BLaER1 (cell line): Measurements from ENCODE around the gene NAGA.

Experiments
- H3K27ac ChIP-seq: shearing (Covaris generic); formaldehyde crosslinking; 2 replicates; pipeline ENCODE4 v1.8.1; 2022
- H3K27me3 ChIP-seq: shearing (Covaris generic); formaldehyde crosslinking; 2 replicates; pipeline ENCODE4 v1.8.1; 2022
- H3K36me3 ChIP-seq: shearing (Covaris generic); formaldehyde crosslinking; 2 replicates; pipeline ENCODE4 v1.8.1; 2022
- H3K4me1 ChIP-seq: shearing (Covaris generic); formaldehyde crosslinking; 2 replicates; pipeline ENCODE4 v1.8.1; 2022
- H3K4me2 ChIP-seq: shearing (Covaris generic); formaldehyde crosslinking; 2 replicates; pipeline ENCODE4 v1.8.1; 2022
- H3K4me3 ChIP-seq: shearing (Covaris generic); formaldehyde crosslinking; 2 replicates; pipeline ENCODE4 v1.8.1; 2022
- H3K9ac ChIP-seq: shearing (Covaris generic); formaldehyde crosslinking; 2 replicates; pipeline ENCODE4 v1.8.1; 2022
- H3K9me3 ChIP-seq: shearing (Covaris generic); formaldehyde crosslinking; 2 replicates; pipeline ENCODE4 v1.8.1; 2022
- H4K20me1 ChIP-seq: shearing (Covaris generic); formaldehyde crosslinking; 2 replicates; pipeline ENCODE4 v1.8.1; 2022
- Cebpa-rat ChIP-seq: shearing (Covaris generic); IDR thresholded peaks from 2 replicates; pipeline ENCODE4 v1.8.1; 2022

NAGA gene

GRCh38 chr22:42067671-42068251 lies 2.9 kb downstream of the NAGA start:
- H3K4me1 ChIP-seq: peaks cover 27% of the 10 kb centered on the region
- no peak overlapping the region for H3K9ac ChIP-seq
- no peaks in the 10 kb centered on the region for H3K27me3 ChIP-seq
- H3K27ac ChIP-seq: no peak overlapping the region
- peaks cover 47% of the 10 kb centered on the region for H3K36me3 ChIP-seq
- H3K4me2 ChIP-seq: no peak overlapping the region
- no peak for TF ChIP-seq Cebpa-rat
- H4K20me1 ChIP-seq: no peaks in the 10 kb centered on the region
- H3K4me3 ChIP-seq: no peak overlapping the region
- H3K9me3 ChIP-seq: no peaks in the 10 kb centered on the region

GRCh38 chr22:42066937-42067336 lies 3.7 kb downstream of the NAGA start:
- Histone ChIP-seq H3K27ac (no peak overlapping the region), H3K4me3 (no peak overlapping the region), H3K9ac (no peak overlapping the region), H3K4me2 (no peak overlapping the region), H3K4me1 (peaks cover 27% of the 10 kb centered on the region), H4K20me1 (no peaks in the 10 kb centered on the region), H3K9me3 (no peaks in the 10 kb centered on the region), H3K36me3 (peaks cover 55% of the 10 kb centered on the region), H3K27me3 (no peaks in the 10 kb centered on the region)
- no peak for TF ChIP-seq Cebpa-rat

- Histone ChIP-seq H3K36me3 (peaks cover 62% of the 10 kb centered on the region), H4K20me1 (no peaks in the 10 kb centered on the region), H3K9ac (no peak overlapping the region), H3K4me3 (no peak overlapping the region), H3K27me3 (no peaks in the 10 kb centered on the region), H3K4me2 (no peak overlapping the region), H3K27ac (no peak overlapping the region), H3K9me3 (no peaks in the 10 kb centered on the region), H3K4me1 (peaks cover 20% of the 10 kb centered on the region)
- TF ChIP-seq Cebpa-rat: no peak
These were observed 4.4 kb downstream of the NAGA start for GRCh38 chr22:42066126-42066761.

- H3K4me2 ChIP-seq: no peak overlapping the region
- no peak for TF ChIP-seq Cebpa-rat
- no peak overlapping the region for H3K4me3 ChIP-seq
- H3K27me3 ChIP-seq: no peaks in the 10 kb centered on the region
- peaks cover 16% of the 10 kb centered on the region for H3K4me1 ChIP-seq
- H4K20me1 ChIP-seq: no peaks in the 10 kb centered on the region
- H3K9ac ChIP-seq: no peak overlapping the region
- no peaks in the 10 kb centered on the region for H3K9me3 ChIP-seq
- H3K36me3 ChIP-seq: peaks cover 69% of the 10 kb centered on the region
- H3K27ac ChIP-seq: no peak overlapping the region
These were observed 5.0 kb downstream of the NAGA start for GRCh38 chr22:42065438-42066125.

GRCh38 chr22:42064629-42065028 lies 6.0 kb downstream of the NAGA start:
- no peaks in the 10 kb centered on the region for H4K20me1 ChIP-seq
- TF ChIP-seq Cebpa-rat: no peak
- no peaks in the 10 kb centered on the region for H3K27me3 ChIP-seq
- H3K4me3 ChIP-seq: no peak overlapping the region
- H3K4me2 ChIP-seq: no peak overlapping the region
- peaks cover 9% of the 10 kb centered on the region for H3K4me1 ChIP-seq
- H3K9ac ChIP-seq: no peak overlapping the region
- H3K36me3 ChIP-seq: peaks cover 78% of the 10 kb centered on the region
- no peaks in the 10 kb centered on the region for H3K9me3 ChIP-seq
- no peak overlapping the region for H3K27ac ChIP-seq

GRCh38 chr22:42062506-42063170 lies 8.0 kb downstream of the NAGA start:
- Histone ChIP-seq H3K9me3 (peaks cover 16% of the 10 kb centered on the region), H3K9ac (no peak overlapping the region), H3K4me2 (no peak overlapping the region), H3K4me1 (no peaks in the 10 kb centered on the region), H3K27me3 (no peaks in the 10 kb centered on the region), H3K36me3 (peaks cover 85% of the 10 kb centered on the region), H3K27ac (no peak overlapping the region), H4K20me1 (no peaks in the 10 kb centered on the region), H3K4me3 (no peak overlapping the region)
- no peak for TF ChIP-seq Cebpa-rat

- TF ChIP-seq Cebpa-rat: no peak
- peaks cover 76% of the 10 kb centered on the region for H3K36me3 ChIP-seq
- no peak overlapping the region for H3K9ac ChIP-seq
These were observed 9.6 kb downstream of the NAGA start for GRCh38 chr22:42061041-42061440.

GRCh38 chr22:42060489-42060888 lies 10.1 kb downstream of the NAGA start:
- no peaks in the 10 kb centered on the region for H4K20me1 ChIP-seq
- H3K9me3 ChIP-seq: peaks cover 29% of the 10 kb centered on the region
- H3K36me3 ChIP-seq: peaks cover 71% of the 10 kb centered on the region
- no peak overlapping the region for H3K4me3 ChIP-seq
- no peak overlapping the region for H3K27ac ChIP-seq
- H3K27me3 ChIP-seq: no peaks in the 10 kb centered on the region
- no peak for TF ChIP-seq Cebpa-rat
- H3K4me1 ChIP-seq: no peaks in the 10 kb centered on the region
- no peak overlapping the region for H3K4me2 ChIP-seq
- H3K9ac ChIP-seq: no peak overlapping the region

More at GRCh38 chr22:42061041-42061440, 9.6 kb downstream of the NAGA start:
- no peak overlapping the region for H3K4me3 ChIP-seq
- H3K4me2 ChIP-seq: no peak overlapping the region
- H4K20me1 ChIP-seq: no peaks in the 10 kb centered on the region
- H3K27me3 ChIP-seq: no peaks in the 10 kb centered on the region
- no peak overlapping the region for H3K27ac ChIP-seq
- H3K4me1 ChIP-seq: no peaks in the 10 kb centered on the region
- peaks cover 29% of the 10 kb centered on the region for H3K9me3 ChIP-seq

- Histone ChIP-seq H3K9ac (no peak overlapping the region), H3K36me3 (peaks cover 47% of the 10 kb centered on the region), H3K9me3 (peaks cover 29% of the 10 kb centered on the region), H3K4me3 (no peak overlapping the region), H3K4me2 (no peak overlapping the region), H3K27ac (no peak overlapping the region), H3K4me1 (no peaks in the 10 kb centered on the region), H4K20me1 (no peaks in the 10 kb centered on the region), H3K27me3 (no peaks in the 10 kb centered on the region)
- no peak for TF ChIP-seq Cebpa-rat
These were observed 13.7 kb downstream of the NAGA start for GRCh38 chr22:42056757-42057511.
